Esophagus squamous epithelium (tissue), 4 donors: ENCODE measurements around the gene CBR3.

ENCODE experiments used
- POLR2A ChIP-seq, 4 donors: fragments of 450-650 bp; IDR thresholded peaks; one replicate each; pipeline ENCODE4 v1.6.1; 2017; ENCODE audit warnings: antibody characterized with exemption in 4 of 4, mild to moderate bottlenecking in 4 of 4, moderate library complexity in 3 of 4
- TF ChIP-seq, protein P1 (sequence below), 6 experiments: fragments of 450-650 bp in 4 of 6; fragments of 200-600 bp in 2 of 6; sonication (generic) in 2 of 6; IDR thresholded peaks; one replicate each; pipeline ENCODE4 v1.5.1; 2016 to 2019; ENCODE audit warnings: antibody characterized with exemption in 6 of 6, mild to moderate bottlenecking in 4 of 6, moderate library complexity in 4 of 6

- TF ChIP-seq, protein P1, sequence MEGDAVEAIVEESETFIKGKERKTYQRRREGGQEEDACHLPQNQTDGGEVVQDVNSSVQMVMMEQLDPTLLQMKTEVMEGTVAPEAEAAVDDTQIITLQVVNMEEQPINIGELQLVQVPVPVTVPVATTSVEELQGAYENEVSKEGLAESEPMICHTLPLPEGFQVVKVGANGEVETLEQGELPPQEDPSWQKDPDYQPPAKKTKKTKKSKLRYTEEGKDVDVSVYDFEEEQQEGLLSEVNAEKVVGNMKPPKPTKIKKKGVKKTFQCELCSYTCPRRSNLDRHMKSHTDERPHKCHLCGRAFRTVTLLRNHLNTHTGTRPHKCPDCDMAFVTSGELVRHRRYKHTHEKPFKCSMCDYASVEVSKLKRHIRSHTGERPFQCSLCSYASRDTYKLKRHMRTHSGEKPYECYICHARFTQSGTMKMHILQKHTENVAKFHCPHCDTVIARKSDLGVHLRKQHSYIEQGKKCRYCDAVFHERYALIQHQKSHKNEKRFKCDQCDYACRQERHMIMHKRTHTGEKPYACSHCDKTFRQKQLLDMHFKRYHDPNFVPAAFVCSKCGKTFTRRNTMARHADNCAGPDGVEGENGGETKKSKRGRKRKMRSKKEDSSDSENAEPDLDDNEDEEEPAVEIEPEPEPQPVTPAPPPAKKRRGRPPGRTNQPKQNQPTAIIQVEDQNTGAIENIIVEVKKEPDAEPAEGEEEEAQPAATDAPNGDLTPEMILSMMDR (IDR thresholded peaks at IDR 0.05): no peak
- TF ChIP-seq POLR2A (IDR thresholded peaks at IDR 0.05): no peak
Measured at GRCh38 chr21:36165356-36165755, 30.5 kb downstream of the CBR3 start.
